GM18909 (cell line): Measurements from ENCODE around the gene NMNAT3.
"Not testable (repeated sequence)": the region's sequence is repeated elsewhere in the genome, so short reads cannot be mapped to it uniquely, and the experiment has no call there.

ENCODE experiments used
- ATAC-seq: cut with Tn5 transposase; IDR thresholded peaks from one replicate; pipeline ENCODE4 v1.9.1; 2021; ENCODE audit warnings: mild to moderate bottlenecking; ENCODE audit not compliant: unreplicated experiment, poor library complexity

The NMNAT3 gene

GRCh38 chr3:139587797-139588196 lies 90.0 kb downstream of the NMNAT3 start:
- ATAC-seq, result no peak

- peak; percentile 83 for ATAC-seq
These were observed 91.3 kb downstream of the NMNAT3 start for GRCh38 chr3:139586420-139587017.

GRCh38 chr3:139585820-139586219 lies 92.0 kb downstream of the NMNAT3 start:
- ATAC-seq, result no peak

GRCh38 chr3:139583651-139584050 lies 94.1 kb downstream of the NMNAT3 start:
- ATAC-seq, result not testable (repeated sequence)

GRCh38 chr3:139578783-139579182 lies 99.0 kb downstream of the NMNAT3 start:
- ATAC-seq, result no peak

GRCh38 chr3:139577909-139578308 lies 99.9 kb downstream of the NMNAT3 start:
- no peak for ATAC-seq

GRCh38 chr3:139577346-139577745 lies 100.4 kb downstream of the NMNAT3 start:
- no peak for ATAC-seq

- ATAC-seq, result no peak
These were observed 103.5 kb downstream of the NMNAT3 start for GRCh38 chr3:139574026-139574947.

- no peak for ATAC-seq
These were observed 104.7 kb downstream of the NMNAT3 start for GRCh38 chr3:139572847-139573672.

- ATAC-seq, result no peak
These were observed 106.1 kb downstream of the NMNAT3 start for GRCh38 chr3:139571711-139572110.

GRCh38 chr3:139564294-139564861 lies 113.4 kb downstream of the NMNAT3 start:
- no peak for ATAC-seq

GRCh38 chr3:139561959-139562676 lies 115.7 kb downstream of the NMNAT3 start:
- no peak for ATAC-seq

- no peak for ATAC-seq
These were observed 116.4 kb downstream of the NMNAT3 start for GRCh38 chr3:139561255-139561817.

- ATAC-seq, result no peak
These were observed 117.4 kb downstream of the NMNAT3 start for GRCh38 chr3:139560411-139560810.

- ATAC-seq, result no peak
These were observed 118.2 kb downstream of the NMNAT3 start for GRCh38 chr3:139559541-139559940.

GRCh38 chr3:139558351-139559266 lies 119.2 kb downstream of the NMNAT3 start:
- no peak for ATAC-seq

GRCh38 chr3:139557041-139557440 lies 120.7 kb downstream of the NMNAT3 start:
- no peak for ATAC-seq

GRCh38 chr3:139555249-139555648 lies 122.5 kb downstream of the NMNAT3 start:
- ATAC-seq, result no peak
